GM21717 (cell line): Measurements from ENCODE around the gene LZTS2.
A peak's percentile ranks its signal among the peaks of the same experiment; 100 is the strongest.
"Not testable (repeated sequence)": the region's sequence is repeated elsewhere in the genome, so short reads cannot be mapped to it uniquely, and the experiment has no call there.

Experiments
- ATAC-seq: cut with Tn5 transposase; IDR thresholded peaks from one replicate; pipeline ENCODE4 v1.9.1; 2021; ENCODE audit warnings: mild to moderate bottlenecking, moderate library complexity; ENCODE audit not compliant: unreplicated experiment

The LZTS2 gene

DNA sequence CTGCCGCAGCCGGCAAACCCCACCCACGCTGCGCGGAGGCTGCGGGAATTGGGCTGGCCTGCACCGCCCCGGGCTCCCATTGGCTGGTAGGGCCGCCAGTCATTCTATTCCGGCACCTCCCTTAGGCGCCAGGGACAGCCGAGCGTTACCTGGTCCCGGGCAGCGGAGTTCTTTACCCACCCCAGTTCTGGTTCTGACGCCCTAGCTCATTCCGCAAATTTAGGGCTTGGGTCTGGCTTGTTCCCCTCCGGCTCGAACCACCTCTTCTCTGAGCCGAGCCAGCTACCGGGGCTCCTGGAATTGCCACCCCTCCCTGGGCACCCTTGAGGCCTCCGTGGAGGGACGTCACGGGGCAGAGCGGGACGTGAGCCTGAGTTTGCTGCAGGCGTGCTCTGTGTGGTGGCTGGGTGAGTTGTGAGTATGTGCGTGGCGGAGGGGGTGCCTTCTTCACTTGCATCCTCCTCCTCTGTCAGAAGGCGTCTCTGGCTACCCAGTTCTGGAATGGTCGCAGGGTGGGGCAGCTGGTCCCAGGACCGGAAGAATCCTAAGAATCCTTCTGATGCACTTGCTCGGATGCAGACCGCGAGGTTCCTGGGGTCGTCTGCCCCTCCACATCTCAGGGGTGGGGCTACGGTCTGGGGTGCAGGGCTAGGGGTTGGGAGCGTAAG is 31.7 kb downstream of the LZTS2 start, which contains the start of the genes PDZD7 and SFXN3:
Gene PDZD7 (minus strand): TSS at position 2 of the 668 bp plus-strand sequence. CDS start 910 bp downstream, outside the sequence.
Gene SFXN3 (plus strand): TSS at position 107 of the 668 bp plus-strand sequence. CDS start 3,461 bp downstream, outside the sequence.
- peak; percentile 88 for ATAC-seq

DNA sequence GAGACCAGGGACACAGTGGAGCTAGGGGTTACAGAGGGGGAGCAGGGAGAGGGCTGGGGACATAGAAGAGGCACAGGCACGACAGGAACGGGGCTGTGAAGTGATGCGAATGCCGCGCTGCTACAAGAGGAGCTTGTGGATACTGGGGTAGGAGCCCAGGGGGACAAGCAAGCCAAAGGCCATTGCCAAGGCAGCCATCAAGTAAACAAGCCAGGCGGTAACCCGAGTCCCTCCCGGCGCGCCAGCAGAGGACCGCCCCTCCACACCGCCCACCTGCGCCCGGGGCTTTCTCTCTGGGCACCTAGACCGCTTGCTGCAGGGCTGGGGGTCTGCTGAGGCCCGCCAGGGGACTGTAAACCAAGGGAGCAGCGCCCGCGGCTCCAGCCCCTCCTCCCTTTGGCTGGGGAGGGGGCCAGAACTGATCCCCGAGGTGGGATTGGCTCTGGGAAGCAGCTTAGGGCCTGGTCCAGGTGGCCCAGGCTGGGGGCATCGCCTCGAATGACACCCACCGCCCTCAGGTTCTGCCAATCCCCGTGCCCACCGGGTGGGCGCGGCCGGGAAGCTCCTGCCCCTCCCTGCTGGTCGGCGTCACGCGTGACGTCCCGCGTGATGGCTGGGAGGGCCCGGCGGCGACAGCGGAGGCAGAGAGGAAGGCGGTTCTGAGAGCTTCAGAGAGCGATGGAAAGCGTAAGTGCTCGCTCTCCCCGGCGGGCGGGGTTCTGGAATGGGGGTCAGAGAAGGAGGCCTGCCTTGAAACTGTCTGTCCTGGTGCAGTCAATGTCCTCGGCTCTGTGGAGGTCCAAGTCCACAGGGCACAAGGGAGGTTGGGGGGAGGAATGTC is 32.4 kb downstream of the LZTS2 start:
- no peak for ATAC-seq

DNA sequence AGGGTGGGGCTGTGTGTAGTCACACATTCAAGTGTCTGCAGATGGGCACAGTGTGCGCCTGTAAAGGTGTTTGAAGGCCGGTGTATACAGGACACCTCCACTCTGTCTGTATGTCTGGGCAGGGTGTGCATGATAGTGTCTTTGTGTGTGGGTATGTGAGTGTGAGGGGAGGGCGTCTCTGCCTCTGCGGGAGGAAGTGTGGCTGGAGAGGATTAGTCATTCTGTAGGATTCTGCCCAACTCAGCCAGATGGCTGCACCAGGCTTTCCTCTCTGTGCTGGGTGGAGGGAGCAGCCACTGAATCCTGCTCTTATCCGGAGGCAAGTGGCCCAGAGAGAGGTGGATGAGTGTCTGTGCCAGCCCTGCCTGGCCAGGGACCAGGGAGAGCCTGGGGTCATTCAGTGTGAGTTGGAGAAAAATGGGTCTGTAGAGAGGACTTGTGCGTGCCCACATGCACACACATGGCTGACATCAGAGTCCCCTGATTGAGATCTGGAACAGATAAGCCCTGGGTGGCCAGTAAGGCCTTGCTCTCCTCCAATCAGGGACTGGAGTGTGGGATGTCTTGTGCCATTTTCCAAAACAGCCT is 33.1 kb downstream of the LZTS2 start:
- no peak for ATAC-seq

DNA sequence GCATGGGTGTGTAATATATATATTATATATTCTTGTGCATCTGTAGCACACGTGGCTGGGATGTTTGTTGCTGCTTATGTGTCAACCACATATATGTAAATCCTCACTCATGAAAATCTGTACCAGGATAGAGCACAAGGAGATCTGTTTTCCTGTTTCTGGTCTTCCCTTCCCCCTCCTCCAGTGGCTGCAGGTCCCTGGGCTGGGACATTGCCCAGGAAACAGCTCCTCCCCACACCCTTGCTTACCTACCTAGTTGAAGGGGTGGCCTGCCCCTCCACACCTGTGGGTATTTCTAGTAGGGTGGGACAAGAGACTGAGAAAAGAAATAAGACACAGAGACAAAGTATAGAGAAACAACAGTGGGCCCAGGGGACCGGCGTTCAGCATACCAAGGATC is 33.7 kb downstream of the LZTS2 start:
- no peak for ATAC-seq

DNA sequence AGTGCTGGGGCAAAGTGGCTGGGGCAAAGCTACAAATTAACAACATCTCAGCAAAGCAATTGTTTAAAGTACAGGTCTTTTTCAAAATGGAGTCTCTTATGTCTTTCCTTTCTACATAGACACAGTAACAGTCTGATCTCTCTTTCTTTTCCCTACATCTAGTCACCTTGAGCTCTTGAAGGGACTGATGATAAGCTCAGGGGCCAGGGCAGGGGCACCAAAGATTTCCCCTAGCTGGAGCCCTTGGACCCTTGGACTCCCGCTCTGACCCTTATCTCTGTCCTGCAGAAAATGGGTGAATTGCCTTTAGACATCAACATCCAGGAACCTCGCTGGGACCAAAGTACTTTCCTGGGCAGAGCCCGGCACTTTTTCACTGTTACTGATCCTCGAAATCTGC is 34.8 kb downstream of the LZTS2 start:
- ATAC-seq = not testable (repeated sequence)

DNA sequence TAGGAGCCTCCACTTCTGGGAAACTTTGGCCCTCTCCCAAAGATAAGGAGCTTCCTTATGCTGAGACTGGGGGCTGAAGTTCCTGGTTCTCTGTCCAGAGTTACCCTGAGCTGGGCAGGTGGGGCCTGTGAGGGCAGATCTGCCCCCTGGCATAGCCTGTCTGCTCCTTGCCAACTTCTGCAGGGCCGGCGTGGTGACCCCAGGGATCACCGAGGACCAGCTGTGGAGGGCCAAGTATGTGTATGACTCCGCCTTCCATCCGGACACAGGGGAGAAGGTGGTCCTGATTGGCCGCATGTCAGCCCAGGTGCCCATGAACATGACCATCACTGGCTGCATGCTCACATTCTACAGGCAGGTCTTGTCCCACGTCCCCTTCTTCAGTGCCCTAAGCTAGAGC is 35.7 kb downstream of the LZTS2 start:
- no peak for ATAC-seq

DNA sequence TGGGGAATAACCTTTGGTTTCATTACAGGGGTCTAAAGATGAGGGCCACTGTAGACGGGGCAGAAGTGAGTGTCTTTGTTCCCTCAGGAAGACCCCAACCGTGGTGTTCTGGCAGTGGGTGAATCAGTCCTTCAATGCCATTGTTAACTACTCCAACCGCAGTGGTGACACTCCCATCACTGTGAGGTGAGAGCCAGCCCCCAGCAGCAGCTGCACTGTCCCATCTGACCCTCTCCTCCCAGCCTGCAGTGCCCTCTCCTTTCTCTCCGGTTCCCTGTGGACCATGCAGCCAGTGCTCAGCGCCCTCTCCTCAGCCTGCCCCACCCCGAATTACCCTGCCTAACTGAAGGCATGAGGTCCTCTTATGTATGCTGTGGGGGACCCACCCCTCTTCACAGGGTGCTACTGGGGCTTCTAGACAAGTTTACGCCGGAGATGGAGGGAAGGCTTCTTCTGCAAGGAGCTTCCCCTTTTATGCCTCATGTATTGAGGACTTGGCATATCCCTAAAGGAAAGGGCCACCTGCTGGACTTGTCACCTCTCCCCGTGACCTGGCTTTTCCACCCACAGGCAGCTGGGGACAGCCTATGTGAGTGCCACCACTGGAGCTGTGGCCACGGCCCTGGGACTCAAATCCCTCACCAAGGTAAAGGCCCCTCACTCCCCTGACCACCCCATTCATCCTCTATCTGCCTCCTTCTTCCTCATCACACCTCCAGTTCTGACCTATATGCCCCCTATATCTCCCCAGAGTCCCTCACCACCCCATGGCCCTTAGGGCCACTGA is 36.5 kb downstream of the LZTS2 start:
- no peak for ATAC-seq

DNA sequence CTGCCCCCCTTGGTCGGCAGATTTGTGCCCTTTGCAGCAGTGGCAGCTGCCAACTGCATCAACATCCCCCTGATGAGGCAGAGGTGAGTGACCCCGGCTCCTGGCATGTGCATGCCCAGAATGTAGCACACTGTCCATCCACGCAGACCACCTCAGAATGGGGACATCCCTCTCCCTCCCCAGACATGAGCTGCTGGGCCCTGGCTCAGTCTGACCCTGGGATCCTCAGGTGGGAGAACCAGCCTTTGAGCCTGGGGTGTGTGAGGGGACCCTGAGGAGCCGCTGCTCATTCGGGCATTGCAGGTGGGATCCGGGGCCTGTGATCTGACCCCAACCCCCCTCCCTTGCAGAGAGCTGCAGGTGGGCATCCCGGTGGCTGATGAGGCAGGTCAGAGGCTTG is 37.1 kb downstream of the LZTS2 start:
- ATAC-seq = no peak

DNA sequence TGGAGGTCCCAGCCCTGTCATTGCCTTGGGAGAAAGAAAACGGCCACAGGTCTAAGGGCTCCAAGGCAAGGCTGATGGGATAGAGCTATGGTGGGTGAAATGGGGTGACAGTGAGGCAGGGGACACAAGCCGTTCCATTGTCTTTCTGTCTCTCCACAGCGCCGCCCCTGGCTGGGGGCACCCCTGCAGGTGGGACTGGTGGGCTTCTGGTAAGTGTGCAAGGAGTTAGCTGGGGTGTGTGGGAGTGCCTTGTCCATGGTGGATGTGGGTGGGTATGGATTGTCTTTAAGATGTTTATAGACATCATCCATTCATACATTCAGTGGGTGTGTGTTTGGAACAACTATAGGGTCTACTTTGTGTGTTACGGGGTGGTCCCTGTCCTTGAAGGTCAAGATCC is 38.9 kb downstream of the LZTS2 start:
- no peak for ATAC-seq

DNA sequence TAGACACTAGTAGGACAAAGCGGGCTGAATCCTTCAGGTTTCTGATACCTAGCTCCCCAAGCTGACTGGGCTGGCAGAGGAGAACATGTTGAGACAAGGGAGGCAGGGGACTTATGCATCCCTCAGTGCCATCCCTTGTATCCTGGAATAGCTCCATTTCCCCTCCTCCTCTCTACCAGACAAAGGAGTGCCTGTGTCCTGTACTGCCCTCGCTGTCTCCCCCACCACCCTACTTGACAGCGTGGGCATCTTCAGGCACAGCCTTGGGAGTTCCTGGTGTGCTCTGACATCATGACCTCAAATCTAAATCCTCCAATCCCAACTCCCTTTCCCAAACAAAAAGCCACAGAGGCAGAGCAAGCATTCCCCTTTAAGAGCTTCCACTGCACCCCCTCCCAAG is 40.5 kb downstream of the LZTS2 start:
- ATAC-seq = no peak

DNA sequence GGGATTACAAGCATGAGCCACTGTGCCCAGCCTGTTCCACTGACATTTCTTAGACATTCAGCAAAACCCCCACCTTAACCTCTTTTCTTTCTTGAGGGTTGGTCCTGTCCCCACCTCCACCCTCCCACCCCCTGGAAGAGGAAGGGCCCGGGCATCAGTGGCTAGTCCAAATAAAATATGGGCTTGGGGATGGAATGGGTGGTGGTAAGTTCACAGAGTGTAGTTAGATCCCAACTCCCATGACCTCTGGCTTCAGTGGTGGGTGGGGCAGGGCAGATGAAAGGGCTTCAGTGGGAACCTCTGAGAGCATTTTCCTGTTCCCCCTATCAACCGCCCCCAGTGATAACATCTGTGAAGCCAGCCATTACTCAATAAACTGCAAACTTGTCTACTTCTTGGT is 41.2 kb downstream of the LZTS2 start:
- ATAC-seq = no peak

DNA sequence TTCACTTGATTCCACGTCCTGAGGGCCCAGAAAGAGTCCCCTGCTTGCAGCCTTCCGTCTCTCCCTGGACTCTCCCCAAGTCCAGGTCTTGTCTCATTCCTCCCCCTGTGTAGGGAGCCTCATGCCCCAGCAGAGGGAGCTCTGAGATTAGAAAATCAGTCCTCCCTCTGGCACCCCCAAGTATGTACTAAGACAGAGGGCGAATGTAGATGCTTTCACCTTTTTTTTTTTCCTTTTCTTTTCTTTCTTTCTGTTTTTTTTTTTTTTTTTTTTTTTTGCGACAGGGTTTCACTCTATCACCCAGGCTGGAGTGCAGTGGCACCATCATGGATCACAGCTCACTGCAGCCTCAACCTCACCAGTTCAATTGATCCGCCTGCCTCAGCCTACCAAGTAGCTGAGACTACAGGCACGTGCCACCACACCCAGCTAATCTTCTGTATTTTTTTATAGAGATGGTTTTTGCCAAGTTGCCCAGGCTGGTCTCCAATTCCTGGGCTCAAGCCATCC is 41.7 kb downstream of the LZTS2 start:
- ATAC-seq = peak; percentile 46

DNA sequence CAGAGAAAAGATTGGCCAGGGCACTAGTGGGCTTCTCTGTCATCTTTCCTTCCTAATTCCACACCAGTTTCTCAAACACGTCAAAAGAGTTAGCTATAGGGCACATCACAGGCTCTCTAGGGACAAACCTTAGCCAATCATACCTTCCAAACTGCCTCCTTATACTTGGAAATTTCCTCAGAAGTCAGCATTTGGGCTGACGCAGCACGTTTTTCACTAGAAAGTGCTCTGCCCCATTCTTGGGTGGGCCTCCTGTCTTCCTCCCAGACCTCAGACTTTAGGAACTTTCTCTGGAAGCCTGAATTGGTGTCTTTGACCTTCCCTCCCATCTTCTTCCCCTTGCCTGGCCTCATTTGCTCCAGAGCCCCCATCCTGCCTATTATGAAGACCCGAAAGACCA is 42.5 kb downstream of the LZTS2 start:
- ATAC-seq = no peak

DNA sequence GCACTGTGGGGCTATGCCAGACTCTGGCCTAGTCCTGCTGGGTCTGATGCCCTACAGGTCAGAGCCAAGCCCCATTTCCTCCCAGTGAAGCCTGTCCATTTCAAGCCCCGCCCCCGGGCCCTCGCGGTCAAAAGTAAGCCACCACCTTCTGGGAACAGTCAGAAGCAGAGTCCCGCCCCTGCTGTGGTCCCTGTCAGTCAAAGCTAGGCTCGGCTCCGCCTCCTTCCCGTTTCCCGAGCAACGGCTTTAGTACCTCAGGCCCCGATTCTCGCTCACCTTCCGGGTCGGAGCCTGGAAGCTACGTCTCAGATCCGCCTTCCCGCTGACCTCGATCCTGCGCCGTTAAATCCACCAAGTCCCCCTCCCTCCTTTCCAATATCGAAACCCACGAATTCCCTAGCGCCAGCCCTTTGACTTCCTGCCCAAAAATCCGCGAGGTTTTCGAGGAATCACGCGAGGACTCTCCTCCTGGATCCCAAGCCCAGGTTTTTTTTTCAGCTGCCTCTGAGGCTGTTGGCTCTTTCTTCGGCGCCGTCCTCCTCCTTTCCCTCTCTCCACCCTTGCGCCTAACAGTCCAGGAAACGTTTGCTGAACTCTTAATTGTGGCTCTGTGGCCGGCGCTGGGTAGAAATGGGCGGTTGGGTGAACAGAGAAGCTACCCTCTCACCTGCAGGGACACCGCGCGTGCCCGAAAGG is 43.2 kb downstream of the LZTS2 start:
- ATAC-seq = peak; percentile 94

DNA sequence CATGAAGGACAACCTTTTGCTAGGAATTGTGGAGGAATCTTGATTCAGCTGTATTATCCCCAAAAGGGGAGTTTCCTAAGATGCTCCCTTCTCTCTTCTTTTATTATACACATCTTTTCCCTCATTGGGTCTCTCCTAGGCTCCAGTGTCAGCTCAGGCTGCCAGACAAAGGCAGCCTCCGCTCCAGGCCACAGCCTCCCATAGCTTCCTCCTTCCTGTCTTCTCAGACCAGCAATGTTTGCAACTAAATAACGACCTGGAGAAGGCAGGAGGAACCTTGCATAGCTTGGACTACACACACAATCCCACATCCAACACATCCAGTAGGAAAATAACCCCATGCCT is 43.7 kb downstream of the LZTS2 start:
- ATAC-seq = no peak

DNA sequence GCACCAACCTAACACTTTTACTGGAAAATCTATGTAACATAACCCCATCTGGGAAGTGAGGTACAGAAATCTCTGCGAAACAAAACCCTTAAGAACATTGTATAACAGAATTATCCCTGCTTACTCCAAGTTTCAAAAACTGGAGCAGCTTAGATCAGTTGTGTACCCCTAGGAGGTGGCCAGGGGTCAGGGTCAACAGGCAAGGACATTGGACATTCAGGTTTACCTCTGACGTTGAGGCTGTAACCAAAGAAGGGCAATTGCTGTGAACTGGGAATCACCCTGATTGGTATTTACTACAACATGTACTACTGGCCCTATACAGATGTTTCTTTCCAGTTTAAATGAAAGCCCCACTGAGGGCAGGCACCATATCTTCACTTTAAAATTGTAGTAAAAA is 44.5 kb downstream of the LZTS2 start:
- ATAC-seq = no peak

DNA sequence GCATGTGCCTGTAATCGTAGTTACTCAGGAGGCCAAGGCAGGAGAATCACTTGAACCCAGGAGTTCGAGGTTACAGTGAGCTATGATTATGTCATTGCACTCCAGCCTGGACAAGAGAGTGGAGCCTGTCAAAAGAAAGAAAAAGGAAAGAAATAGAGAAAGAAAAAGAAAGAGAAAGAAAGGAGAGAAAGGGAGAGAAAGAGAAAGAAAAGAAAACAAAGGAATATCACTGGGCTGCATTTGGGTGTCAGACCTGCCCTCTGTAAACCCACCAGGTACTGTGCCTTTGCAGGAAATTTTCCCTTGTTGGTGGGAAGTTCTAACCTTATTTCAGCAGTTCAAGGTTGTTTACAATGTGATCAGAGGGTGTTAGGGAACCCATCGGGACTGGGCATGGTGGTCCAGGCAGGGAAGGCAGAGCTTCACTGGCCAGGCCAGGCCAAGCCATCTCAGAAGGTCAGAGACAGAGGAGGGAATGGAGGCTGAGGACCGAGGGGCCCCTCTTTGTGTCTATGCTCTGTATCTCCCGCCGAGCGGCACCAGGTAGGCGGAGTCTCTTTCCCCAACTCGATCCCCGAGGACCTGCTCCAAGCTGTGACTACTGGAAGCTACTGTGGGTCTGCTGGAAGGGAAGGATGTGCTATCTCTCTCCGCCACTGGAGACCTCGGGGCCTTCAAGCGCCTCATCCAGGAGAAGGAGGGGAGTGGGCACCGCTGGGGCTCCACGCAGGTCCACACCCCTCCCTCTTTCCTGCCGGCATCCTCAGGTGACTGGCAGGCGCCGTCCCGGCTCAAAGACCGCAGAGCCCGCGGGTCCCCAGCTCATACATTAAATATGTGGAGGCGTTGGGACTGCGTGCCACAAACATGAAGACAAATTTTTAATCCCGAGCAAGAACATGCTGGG is 47.0 kb downstream of the LZTS2 start:
- no peak for ATAC-seq

DNA sequence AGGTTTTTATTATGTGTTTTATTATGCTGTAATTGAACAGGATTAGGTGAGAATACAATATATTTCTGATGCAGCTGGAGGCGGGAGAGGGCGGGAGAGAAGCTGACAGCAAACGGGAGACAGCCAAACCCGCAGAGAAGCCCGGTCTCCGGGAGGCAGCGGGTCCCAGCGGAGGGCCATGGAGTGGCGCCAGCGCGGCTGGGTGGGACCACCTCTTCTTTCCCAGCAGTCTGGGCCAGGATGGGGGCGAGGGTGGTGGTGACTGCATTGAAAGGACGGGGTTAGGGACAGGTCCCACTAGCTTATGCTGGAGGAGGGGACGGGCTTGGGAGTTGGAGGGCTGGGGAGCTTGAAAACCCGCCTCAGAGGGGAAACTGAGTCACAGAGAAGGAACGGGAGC is 47.7 kb downstream of the LZTS2 start:
- ATAC-seq = no peak
